Tibial nerve (tissue), 4 donors: ENCODE data around the gene ITPRIPL2. TPM values are rescaled to one million over a fixed set of nuclear protein-coding genes. Genes with fewer than 3 reads are reported as not detected.

Source experiments
- DNase-seq, 2 donors: peaks; one replicate each; pipeline ENCODE4 v3.0.0-alpha.2; 2019; ENCODE audit warnings: low spot score in 2 of 2
- H3K27ac ChIP-seq, 4 donors: fragments of 200-600 bp; sonication (generic) in 3 of 4; one replicate each; pipeline ENCODE4 v1.5.1; 2017 to 2019; ENCODE audit warnings: mild to moderate bottlenecking in 1 of 4
- H3K27me3 ChIP-seq, 2 donors: fragments of 200-600 bp; sonication (generic) in 1 of 2; one replicate each; pipeline versions ENCODE4 v1.5.1 to v1.6.0; 2017 to 2019
- H3K36me3 ChIP-seq, 3 donors: fragments of 200-600 bp; sonication (generic); one replicate each; pipeline ENCODE4 v1.5.1; 2018 to 2019
- H3K4me1 ChIP-seq, 4 donors: fragments of 200-600 bp; sonication (generic) in 3 of 4; one replicate each; pipeline ENCODE4 v1.5.1; 2017 to 2019
- H3K4me3 ChIP-seq, 4 donors: fragments of 200-600 bp; sonication (generic) in 3 of 4; one replicate each; pipeline ENCODE4 v1.5.1; 2017 to 2019; ENCODE audit warnings: mild to moderate bottlenecking in 1 of 4, moderate library complexity in 1 of 4
- H3K9me3 ChIP-seq, 4 donors: fragments of 200-600 bp; sonication (generic) in 3 of 4; one replicate each; pipeline ENCODE4 v1.5.1; 2017 to 2019
- CTCF ChIP-seq, 5 experiments: fragments of 200-600 bp in 3 of 5; fragments of 450-650 bp in 2 of 5; sonication (generic) in 3 of 5; IDR thresholded peaks; one replicate each; pipeline ENCODE4 v1.5.1; 2016 to 2019; ENCODE audit warnings: antibody characterized with exemption in 5 of 5, mild to moderate bottlenecking in 3 of 5, moderate library complexity in 2 of 5
- EP300 ChIP-seq, 2 donors: sonication (generic); formaldehyde crosslinking; IDR thresholded peaks; one replicate each; pipeline ENCODE4 v1.6.1; 2017; ENCODE audit warnings: antibody characterized with exemption in 2 of 2, mild to moderate bottlenecking in 1 of 2
- POLR2A ChIP-seq, 2 donors: fragments of 450-650 bp; IDR thresholded peaks; one replicate each; pipeline ENCODE4 v1.6.1; 2017; ENCODE audit warnings: antibody characterized with exemption in 2 of 2, mild to moderate bottlenecking in 2 of 2, moderate library complexity in 2 of 2
- WGBS, 2 donors: methylation state at CpG; one replicate each; pipeline ENCODE4 v1.1.5; 2018; 5-methylcytosine and 5-hydroxymethylcytosine counted together
- total RNA-seq, 4 donors: library from RNA; depleted of rRNA; stranded (reverse); fragments of >200 nt; gene quantifications; one replicate each; pipeline ENCODE4 v1.1.0, GENCODE V29; 2016

Gene ITPRIPL2
- total RNA-seq, 4 donors from 2014 or later = 51.3 to 68.7 (median 59.6) TPM

- 71 to 73% methylated on average over 7 of the region's 7 CpGs for WGBS, 2 donors
- Histone ChIP-seq H3K36me3 (peaks cover 0 to 6% (median 0%) of the 10 kb centered on the region in 3 donors), H3K27me3 (no peaks in the 10 kb centered on the region), H3K9me3 (peaks cover 0 to 3% (median 0%) of the 10 kb centered on the region in 4 donors), H3K4me1 (peaks cover 0 to 45% (median 27%) of the 10 kb centered on the region in 4 donors), H3K27ac (peak overlapping the region; percentile 71 to 89 (median 75)), H3K4me3 (peak overlapping the region in 1 of 4 donors; percentile 20)
- TF ChIP-seq CTCF (IDR thresholded peaks at IDR 0.05) = no peak
- TF ChIP-seq POLR2A (IDR thresholded peaks at IDR 0.05) = no peak
- TF ChIP-seq EP300 (IDR thresholded peaks at IDR 0.05) = no peak
- DNase-seq = no peak
Observed at GRCh38 chr16:19130385-19130784, 16.6 kb downstream of the ITPRIPL2 start.

- TF ChIP-seq EP300 (IDR thresholded peaks at IDR 0.05) = peak in 1 of 2 donors; percentile 53
- TF ChIP-seq CTCF (IDR thresholded peaks at IDR 0.05) = no peak
- DNase-seq = peak in 1 of 2 donors; percentile 37
- Histone ChIP-seq H3K36me3 (peaks cover 0 to 6% (median 0%) of the 10 kb centered on the region in 3 donors), H3K27ac (peak overlapping the region; percentile 71 to 89 (median 75)), H3K9me3 (peaks cover 0 to 3% (median 0%) of the 10 kb centered on the region in 4 donors), H3K4me1 (peaks cover 0 to 53% (median 27%) of the 10 kb centered on the region in 4 donors), H3K4me3 (peak overlapping the region in 1 of 4 donors; percentile 20), H3K27me3 (no peaks in the 10 kb centered on the region)
- 6 to 8% methylated on average over 11 of the region's 11 CpGs for WGBS, 2 donors
Observed at GRCh38 chr16:19130852-19131824, 17.4 kb downstream of the ITPRIPL2 start.

DNA sequence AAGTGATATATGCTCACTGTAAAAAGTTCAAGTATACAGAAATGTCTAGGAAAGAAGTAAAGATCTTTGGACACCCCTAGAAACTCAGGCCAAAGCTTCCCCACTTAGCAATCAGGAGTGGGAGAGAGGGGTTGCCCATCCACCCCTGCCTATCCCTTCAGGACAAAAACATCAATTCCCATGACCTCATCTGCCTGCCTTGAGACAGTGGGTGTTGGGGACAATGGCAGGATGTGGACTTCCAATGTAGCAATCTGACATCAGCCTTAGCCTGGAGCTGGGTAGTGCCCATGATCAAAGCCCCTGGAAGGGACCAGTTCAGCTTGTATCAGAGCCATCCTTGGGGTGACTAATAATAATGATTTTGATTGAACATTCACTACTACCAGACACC lies 18.1 kb downstream of the ITPRIPL2 start:
- no peak for TF ChIP-seq EP300 (IDR thresholded peaks at IDR 0.05)
- TF ChIP-seq POLR2A (IDR thresholded peaks at IDR 0.05) = no peak
- no peak for TF ChIP-seq CTCF (IDR thresholded peaks at IDR 0.05)

DNA sequence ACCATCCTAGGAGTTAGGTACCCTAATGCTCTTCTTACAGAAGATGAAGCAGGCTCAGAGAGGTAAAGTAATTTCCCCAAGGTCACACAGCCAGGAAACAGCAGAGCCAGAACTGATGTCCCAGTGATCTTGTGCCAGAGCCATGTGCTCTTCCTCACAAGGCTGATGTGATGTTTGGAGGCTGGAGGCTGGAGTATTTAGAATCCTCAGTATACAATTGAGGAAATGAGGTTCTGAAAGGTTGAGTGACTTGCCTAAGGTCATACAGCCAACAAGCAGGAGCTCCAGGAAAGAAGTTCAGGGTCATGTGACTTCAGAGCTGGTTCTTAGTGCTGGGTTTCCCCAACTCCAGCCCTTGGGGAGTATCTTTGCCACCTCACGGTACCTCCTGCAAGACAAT lies 18.5 kb downstream of the ITPRIPL2 start:
- H3K4me1 ChIP-seq = peaks cover 0 to 64% (median 33%) of the 10 kb centered on the region in 4 donors
- no peak for DNase-seq
- TF ChIP-seq CTCF (IDR thresholded peaks at IDR 0.05) = no peak
- H3K36me3 ChIP-seq = no peaks in the 10 kb centered on the region
- no peak overlapping the region for H3K4me3 ChIP-seq
- no peaks in the 10 kb centered on the region for H3K9me3 ChIP-seq
- H3K27me3 ChIP-seq = no peaks in the 10 kb centered on the region
- peak overlapping the region in 3 of 4 donors; percentile 73 to 89 (median 77) for H3K27ac ChIP-seq
- WGBS, 2 donors = 75 to 96% methylated on average over 1 of the region's 1 CpG

More for the DNA sequence above, 18.1 kb downstream of the ITPRIPL2 start:
- no peak for DNase-seq
- no peaks in the 10 kb centered on the region for H3K27me3 ChIP-seq
- peaks cover 0 to 60% (median 32%) of the 10 kb centered on the region in 4 donors for H3K4me1 ChIP-seq
- no peaks in the 10 kb centered on the region for H3K36me3 ChIP-seq
- H3K4me3 ChIP-seq = no peak overlapping the region
- H3K9me3 ChIP-seq = no peaks in the 10 kb centered on the region
- peak overlapping the region; percentile 71 to 89 (median 75) for H3K27ac ChIP-seq

- Histone ChIP-seq H3K36me3 (no peaks in the 10 kb centered on the region), H3K27ac (peak overlapping the region in 2 of 4 donors; percentile 77 to 89), H3K27me3 (no peaks in the 10 kb centered on the region), H3K9me3 (no peaks in the 10 kb centered on the region), H3K4me1 (peaks cover 0 to 71% (median 36%) of the 10 kb centered on the region in 4 donors), H3K4me3 (no peak overlapping the region)
- TF ChIP-seq POLR2A (IDR thresholded peaks at IDR 0.05) = no peak
- TF ChIP-seq CTCF (IDR thresholded peaks at IDR 0.05) = no peak
- no peak for TF ChIP-seq EP300 (IDR thresholded peaks at IDR 0.05)
- no peak for DNase-seq
- WGBS, 2 donors = 82 to 93% methylated on average over 11 of the region's 11 CpGs
Observed at GRCh38 chr16:19132898-19133297, 19.1 kb downstream of the ITPRIPL2 start.
